Lower leg skin (tissue), 3 donors: Measurements from ENCODE around the gene SLC6A3.

Experiments used
- POLR2A ChIP-seq, 2 donors: fragments of 450-650 bp; IDR thresholded peaks; one replicate each; pipeline ENCODE4 v1.6.1; 2016 to 2017; ENCODE audit warnings: antibody characterized with exemption in 2 of 2, mild to moderate bottlenecking in 1 of 2, moderate library complexity in 1 of 2
- TF ChIP-seq, protein P1 (sequence below), 3 donors: fragments of 450-650 bp; IDR thresholded peaks; one replicate each; pipeline ENCODE4 v1.5.1; 2016; ENCODE audit warnings: antibody characterized with exemption in 3 of 3, mild to moderate bottlenecking in 3 of 3, moderate library complexity in 2 of 3

GRCh38 chr5:1363581-1363980 is 81.7 kb downstream of the SLC6A3 start:
- TF ChIP-seq, protein P1, sequence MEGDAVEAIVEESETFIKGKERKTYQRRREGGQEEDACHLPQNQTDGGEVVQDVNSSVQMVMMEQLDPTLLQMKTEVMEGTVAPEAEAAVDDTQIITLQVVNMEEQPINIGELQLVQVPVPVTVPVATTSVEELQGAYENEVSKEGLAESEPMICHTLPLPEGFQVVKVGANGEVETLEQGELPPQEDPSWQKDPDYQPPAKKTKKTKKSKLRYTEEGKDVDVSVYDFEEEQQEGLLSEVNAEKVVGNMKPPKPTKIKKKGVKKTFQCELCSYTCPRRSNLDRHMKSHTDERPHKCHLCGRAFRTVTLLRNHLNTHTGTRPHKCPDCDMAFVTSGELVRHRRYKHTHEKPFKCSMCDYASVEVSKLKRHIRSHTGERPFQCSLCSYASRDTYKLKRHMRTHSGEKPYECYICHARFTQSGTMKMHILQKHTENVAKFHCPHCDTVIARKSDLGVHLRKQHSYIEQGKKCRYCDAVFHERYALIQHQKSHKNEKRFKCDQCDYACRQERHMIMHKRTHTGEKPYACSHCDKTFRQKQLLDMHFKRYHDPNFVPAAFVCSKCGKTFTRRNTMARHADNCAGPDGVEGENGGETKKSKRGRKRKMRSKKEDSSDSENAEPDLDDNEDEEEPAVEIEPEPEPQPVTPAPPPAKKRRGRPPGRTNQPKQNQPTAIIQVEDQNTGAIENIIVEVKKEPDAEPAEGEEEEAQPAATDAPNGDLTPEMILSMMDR (IDR thresholded peaks at IDR 0.05), result no peak
- TF ChIP-seq POLR2A (IDR thresholded peaks at IDR 0.05), result no peak
